Muscle of leg (tissue), 11 donors: ENCODE results near the gene SF3A1. TPM values are rescaled to one million over a fixed set of nuclear protein-coding genes. Genes with fewer than 3 reads are reported as not detected.

ENCODE experiments used
- DNase-seq: peaks from one replicate; pipeline ENCODE4 v3.0.0; 2013
- H3K27ac ChIP-seq: one replicate; pipeline ENCODE4 v1.5.1; 2013; ENCODE audit warnings: mild to moderate bottlenecking, low read length, control low read depth
- H3K27me3 ChIP-seq: one replicate; pipeline ENCODE4 v1.6.1; 2013; ENCODE audit warnings: low read length; ENCODE audit not compliant: control insufficient read depth, insufficient read depth
- H3K36me3 ChIP-seq: one replicate; pipeline ENCODE4 v1.6.1; 2013; ENCODE audit warnings: low read length; ENCODE audit not compliant: control insufficient read depth, insufficient read depth
- H3K4me1 ChIP-seq: one replicate; pipeline ENCODE4 v1.6.1; 2013; ENCODE audit warnings: low read length; ENCODE audit not compliant: control insufficient read depth, insufficient read depth
- H3K4me3 ChIP-seq: one replicate; pipeline ENCODE4 v1.5.1; 2013; ENCODE audit warnings: low read length, control low read depth
- H3K9me3 ChIP-seq: replicated peaks from 2 replicates; pipeline ENCODE4 v1.6.1; 2013; ENCODE audit warnings: low read depth, low read length; ENCODE audit not compliant: control insufficient read depth
- WGBS: methylation state at CpG from one replicate; pipeline ENCODE4 v1.1.5; 2013; ENCODE audit warnings: missing lambda C conversion rate; ENCODE audit not compliant: insufficient coverage; 5-methylcytosine and 5-hydroxymethylcytosine counted together
- polyA plus RNA-seq, 8 donors: library from polyadenylated mRNA; unstranded; fragments of 120-200 nt; gene quantifications; one replicate each; pipeline versions ENCODE4 v1.2.1 to v1.2.3, GENCODE V29; 2013; ENCODE audit warnings: inconsistent platforms in 1 of 8, low replicate concordance in 1 of 8; ENCODE audit not compliant: insufficient read length in 8 of 8, insufficient read depth in 1 of 8
- total RNA-seq: library from RNA; stranded (reverse); fragments of 120-200 nt; gene quantifications from one replicate; pipeline ENCODE4 v1.2.4, GENCODE V29; 2013

SF3A1 gene
- total and polyA plus RNA-seq, 9 donors = 23.8 to 110 (median 78.0) TPM

DNA sequence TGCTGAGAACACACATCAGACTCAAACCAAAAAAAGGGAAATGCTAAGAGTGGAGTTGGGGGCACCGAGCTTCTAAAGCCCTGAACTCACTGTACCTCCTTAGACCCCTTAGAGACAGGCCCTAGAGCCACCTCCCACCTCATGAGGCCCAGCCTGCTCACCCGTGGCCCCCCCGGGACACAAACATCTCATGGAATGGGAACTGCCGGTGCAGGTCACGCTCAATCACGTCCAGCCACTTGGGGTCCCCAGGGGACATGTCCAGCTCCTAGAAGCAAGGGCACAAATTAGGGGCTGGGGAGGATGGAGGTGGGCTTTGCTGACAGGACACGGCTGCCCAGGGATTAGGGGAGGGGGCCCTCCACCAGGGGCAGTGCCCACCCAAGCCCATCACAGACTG lies 61.1 kb downstream of the SF3A1 start:
- 54% methylated on average over 6 of the region's 7 CpGs for WGBS
- no peaks in the 10 kb centered on the region for H3K9me3 ChIP-seq
- no peak overlapping the region for H3K27ac ChIP-seq
- no peak for DNase-seq
- peaks cover 14% of the 10 kb centered on the region for H3K4me1 ChIP-seq
- no peaks in the 10 kb centered on the region for H3K27me3 ChIP-seq
- H3K4me3 ChIP-seq = no peak overlapping the region
- peaks cover 77% of the 10 kb centered on the region for H3K36me3 ChIP-seq

- Histone ChIP-seq H3K4me1 (peaks cover 22% of the 10 kb centered on the region), H3K9me3 (no peaks in the 10 kb centered on the region), H3K27ac (no peak overlapping the region), H3K36me3 (peaks cover 74% of the 10 kb centered on the region), H3K27me3 (no peaks in the 10 kb centered on the region), H3K4me3 (no peak overlapping the region)
- WGBS = 96% methylated on average over 8 of the region's 11 CpGs
- no peak for DNase-seq
Measured at GRCh38 chr22:30294830-30295229, 61.9 kb downstream of the SF3A1 start.

GRCh38 chr22:30294066-30294465 lies 62.6 kb downstream of the SF3A1 start:
- no peak for DNase-seq
- no peaks in the 10 kb centered on the region for H3K27me3 ChIP-seq
- H3K4me1 ChIP-seq = peaks cover 23% of the 10 kb centered on the region
- no peak overlapping the region for H3K4me3 ChIP-seq
- WGBS = 82% methylated on average over 8 of the region's 9 CpGs
- no peak overlapping the region for H3K27ac ChIP-seq
- no peaks in the 10 kb centered on the region for H3K9me3 ChIP-seq
- peaks cover 70% of the 10 kb centered on the region for H3K36me3 ChIP-seq

- WGBS = 81% methylated on average over 6 of the region's 7 CpGs
- Histone ChIP-seq H3K4me3 (no peak overlapping the region), H3K4me1 (peaks cover 34% of the 10 kb centered on the region), H3K27me3 (no peaks in the 10 kb centered on the region), H3K27ac (no peak overlapping the region), H3K9me3 (no peaks in the 10 kb centered on the region), H3K36me3 (peaks cover 60% of the 10 kb centered on the region)
- no peak for DNase-seq
Measured at GRCh38 chr22:30293026-30293425, 63.7 kb downstream of the SF3A1 start.

- Histone ChIP-seq H3K4me3 (no peak overlapping the region), H3K27ac (peak overlapping the region; percentile 92), H3K9me3 (no peaks in the 10 kb centered on the region), H3K27me3 (no peaks in the 10 kb centered on the region), H3K36me3 (peaks cover 53% of the 10 kb centered on the region), H3K4me1 (peaks cover 37% of the 10 kb centered on the region)
- 83% methylated on average over 15 of the region's 18 CpGs for WGBS
- DNase-seq = no peak
Measured at GRCh38 chr22:30292069-30292970, 64.4 kb downstream of the SF3A1 start.

GRCh38 chr22:30291058-30291892 lies 65.4 kb downstream of the SF3A1 start:
- H3K27ac ChIP-seq = peak overlapping the region; percentile 92
- DNase-seq = peak; percentile 87
- H3K4me3 ChIP-seq = no peak overlapping the region
- peaks cover 45% of the 10 kb centered on the region for H3K36me3 ChIP-seq
- peaks cover 37% of the 10 kb centered on the region for H3K4me1 ChIP-seq
- 59% methylated on average over 7 of the region's 13 CpGs for WGBS
- H3K27me3 ChIP-seq = no peaks in the 10 kb centered on the region
- H3K9me3 ChIP-seq = no peaks in the 10 kb centered on the region

DNA sequence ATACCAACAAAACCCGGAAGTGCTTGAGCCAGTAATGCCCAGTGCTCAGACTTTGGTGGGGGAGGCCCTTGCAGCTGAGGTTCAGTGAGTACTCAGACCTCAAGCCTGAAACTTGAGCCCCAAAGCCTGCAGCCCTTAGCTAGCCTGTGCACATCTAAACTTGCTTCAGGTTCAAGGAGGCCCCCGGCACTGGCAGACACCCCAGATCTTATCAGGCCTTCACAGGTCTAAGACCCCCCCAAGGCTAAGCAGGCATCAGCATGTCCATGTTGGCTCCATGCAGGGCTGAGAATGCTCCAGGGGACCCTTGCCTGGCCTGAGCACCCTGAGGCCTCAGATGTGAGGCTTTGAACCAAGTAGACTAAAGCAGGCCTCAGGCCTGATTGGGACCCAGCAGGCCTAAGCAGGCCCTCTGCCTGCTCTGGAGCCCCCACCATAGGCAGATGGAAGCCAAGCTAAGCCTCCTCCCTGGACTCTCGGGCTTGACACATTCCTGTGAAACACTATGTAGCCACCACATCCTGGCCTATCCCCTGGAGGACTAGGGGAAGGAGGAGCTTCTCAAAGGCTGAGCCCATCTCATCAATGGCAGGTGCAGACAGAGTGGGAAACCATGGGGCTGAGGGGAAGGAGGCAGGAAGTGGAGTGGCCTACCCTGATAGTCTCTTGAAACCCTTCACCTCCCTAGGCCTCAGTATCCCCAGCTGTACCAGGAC lies 66.2 kb downstream of the SF3A1 start:
- Histone ChIP-seq H3K27me3 (no peaks in the 10 kb centered on the region), H3K36me3 (peaks cover 39% of the 10 kb centered on the region), H3K9me3 (no peaks in the 10 kb centered on the region), H3K4me1 (peaks cover 37% of the 10 kb centered on the region), H3K27ac (peak overlapping the region; percentile 92), H3K4me3 (no peak overlapping the region)
- 29% methylated on average over 2 of the region's 3 CpGs for WGBS
- peak; percentile 73 for DNase-seq

- Histone ChIP-seq H3K27ac (peak overlapping the region; percentile 92), H3K9me3 (no peaks in the 10 kb centered on the region), H3K36me3 (peaks cover 41% of the 10 kb centered on the region), H3K4me3 (peak overlapping the region; percentile 39), H3K4me1 (peaks cover 37% of the 10 kb centered on the region), H3K27me3 (no peaks in the 10 kb centered on the region)
- 6% methylated on average over 8 of the region's 12 CpGs for WGBS
- no peak for DNase-seq
Measured at GRCh38 chr22:30289980-30290313, 66.7 kb downstream of the SF3A1 start.

DNA sequence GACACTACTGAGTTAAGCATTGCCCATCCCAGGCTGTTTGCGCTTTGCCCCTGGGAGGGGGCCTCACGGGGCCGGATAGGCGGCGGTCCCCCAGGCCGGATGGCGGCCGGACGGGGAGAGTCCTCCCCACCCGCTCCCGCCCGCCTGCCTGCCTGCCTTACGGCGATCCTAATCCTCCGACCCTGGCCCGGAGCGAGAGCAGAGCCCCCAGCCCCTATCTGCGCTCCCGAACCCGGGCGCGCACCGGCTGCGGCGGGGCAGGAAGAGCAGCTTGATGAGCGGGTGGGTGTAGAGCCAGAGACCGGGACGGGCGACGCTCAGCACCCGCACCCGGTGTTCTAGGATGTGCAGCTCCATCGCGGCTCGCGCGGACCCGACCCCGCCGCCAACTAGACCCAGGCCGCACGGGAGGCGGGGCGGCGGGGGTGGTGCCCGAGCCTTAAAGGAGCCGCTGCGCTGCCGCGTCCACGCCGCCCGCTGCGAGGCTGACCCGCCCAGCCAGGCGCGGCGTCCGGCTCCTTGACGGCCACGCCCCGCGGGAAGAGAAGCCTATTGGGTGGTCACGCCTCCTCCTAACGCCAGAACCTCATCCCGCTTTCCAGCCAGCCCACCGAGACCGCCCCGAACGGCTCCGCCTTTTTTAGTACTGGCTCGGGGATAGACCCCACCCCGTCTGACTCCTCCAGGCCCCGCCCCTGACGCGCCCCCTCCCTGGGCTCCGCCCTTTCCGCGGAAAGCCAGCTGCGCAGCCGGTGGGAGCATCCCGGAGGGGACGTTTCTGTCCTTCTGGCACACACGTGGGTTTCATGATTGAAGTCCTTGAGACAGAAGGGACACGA lies 67.3 kb downstream of the SF3A1 start, which contains the start of gene CASTOR1:
Gene CASTOR1 (minus strand): TSS at position 365 of the 839 bp plus-strand sequence. CDS start 8 bp downstream, at position 357.
- H3K4me1 ChIP-seq = peaks cover 37% of the 10 kb centered on the region
- WGBS = 0% methylated on average over 74 of the region's 85 CpGs
- H3K27ac ChIP-seq = peak within 1 kb of the TSS; percentile 92
- H3K9me3 ChIP-seq = no peaks in the 10 kb centered on the region
- no peaks in the 10 kb centered on the region for H3K27me3 ChIP-seq
- peaks cover 36% of the 10 kb centered on the region for H3K36me3 ChIP-seq
- H3K4me3 ChIP-seq = peak within 1 kb of the TSS; percentile 78
- peak; percentile 99 for DNase-seq
